Chondrocyte (in vitro differentiated cells): Measurements from ENCODE around the gene RNF43. TPM values are rescaled to one million over a fixed set of nuclear protein-coding genes. Genes with fewer than 3 reads are reported as not detected.
"Not testable (repeated sequence)": the region's sequence is repeated elsewhere in the genome, so short reads cannot be mapped to it uniquely, and the experiment has no call there.

Experiments
- DNase-seq: peaks from one replicate; pipeline ENCODE4 v3.0.0; 2021; ENCODE audit warnings: mixed read lengths, low spot score
- H3K27ac Mint-ChIP-seq: one replicate; pipeline ENCODE4 v1.8.0; 2021; ENCODE audit warnings: mild to moderate bottlenecking, moderate library complexity, mixed read lengths; ENCODE audit not compliant: unreplicated experiment
- H3K27me3 Mint-ChIP-seq: 2 replicates; pipeline ENCODE4 v1.8.0; 2021; ENCODE audit warnings: low read depth, mixed read lengths
- H3K36me3 Mint-ChIP-seq: 2 replicates; pipeline ENCODE4 v1.8.0; 2021; ENCODE audit warnings: low read depth, mixed read lengths
- H3K4me1 Mint-ChIP-seq: 2 replicates; pipeline ENCODE4 v1.8.0; 2021; ENCODE audit warnings: low read depth, mild to moderate bottlenecking, mixed read lengths
- H3K4me3 Mint-ChIP-seq: one replicate; pipeline ENCODE4 v1.8.0; 2021; ENCODE audit warnings: mild to moderate bottlenecking, moderate library complexity, mixed read lengths; ENCODE audit not compliant: unreplicated experiment
- H3K9me3 Mint-ChIP-seq: 2 replicates; pipeline ENCODE4 v1.8.0; 2021; ENCODE audit warnings: low read depth, mixed read lengths
- total RNA-seq: library from RNA; stranded (reverse); gene quantifications from 3 replicates; pipeline ENCODE4 v1.2.1, GENCODE V29; 2021
- TF ChIP-seq, protein P1 (sequence below): fragments of 200-600 bp; sonication (generic); IDR thresholded peaks from 2 replicates; pipeline ENCODE4 v1.5.0; 2021; ENCODE audit warnings: antibody characterized with exemption, mild to moderate bottlenecking, moderate library complexity

The RNF43 gene
- total RNA-seq, 1 donor from 2014 or later = 0.10 TPM

- no peak overlapping the region for H3K4me3 Mint-ChIP-seq
- H3K36me3 Mint-ChIP-seq = no peaks in the 10 kb centered on the region
- peaks cover 12% of the 10 kb centered on the region for H3K4me1 Mint-ChIP-seq
- TF ChIP-seq, protein P1, sequence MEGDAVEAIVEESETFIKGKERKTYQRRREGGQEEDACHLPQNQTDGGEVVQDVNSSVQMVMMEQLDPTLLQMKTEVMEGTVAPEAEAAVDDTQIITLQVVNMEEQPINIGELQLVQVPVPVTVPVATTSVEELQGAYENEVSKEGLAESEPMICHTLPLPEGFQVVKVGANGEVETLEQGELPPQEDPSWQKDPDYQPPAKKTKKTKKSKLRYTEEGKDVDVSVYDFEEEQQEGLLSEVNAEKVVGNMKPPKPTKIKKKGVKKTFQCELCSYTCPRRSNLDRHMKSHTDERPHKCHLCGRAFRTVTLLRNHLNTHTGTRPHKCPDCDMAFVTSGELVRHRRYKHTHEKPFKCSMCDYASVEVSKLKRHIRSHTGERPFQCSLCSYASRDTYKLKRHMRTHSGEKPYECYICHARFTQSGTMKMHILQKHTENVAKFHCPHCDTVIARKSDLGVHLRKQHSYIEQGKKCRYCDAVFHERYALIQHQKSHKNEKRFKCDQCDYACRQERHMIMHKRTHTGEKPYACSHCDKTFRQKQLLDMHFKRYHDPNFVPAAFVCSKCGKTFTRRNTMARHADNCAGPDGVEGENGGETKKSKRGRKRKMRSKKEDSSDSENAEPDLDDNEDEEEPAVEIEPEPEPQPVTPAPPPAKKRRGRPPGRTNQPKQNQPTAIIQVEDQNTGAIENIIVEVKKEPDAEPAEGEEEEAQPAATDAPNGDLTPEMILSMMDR = no peak
- H3K27ac Mint-ChIP-seq = no peak overlapping the region
- peaks cover 15% of the 10 kb centered on the region for H3K27me3 Mint-ChIP-seq
- no peak for DNase-seq
- no peaks in the 10 kb centered on the region for H3K9me3 Mint-ChIP-seq
These were observed 16.5 kb downstream of the RNF43 start for GRCh38 chr17:58400826-58401225.

DNA sequence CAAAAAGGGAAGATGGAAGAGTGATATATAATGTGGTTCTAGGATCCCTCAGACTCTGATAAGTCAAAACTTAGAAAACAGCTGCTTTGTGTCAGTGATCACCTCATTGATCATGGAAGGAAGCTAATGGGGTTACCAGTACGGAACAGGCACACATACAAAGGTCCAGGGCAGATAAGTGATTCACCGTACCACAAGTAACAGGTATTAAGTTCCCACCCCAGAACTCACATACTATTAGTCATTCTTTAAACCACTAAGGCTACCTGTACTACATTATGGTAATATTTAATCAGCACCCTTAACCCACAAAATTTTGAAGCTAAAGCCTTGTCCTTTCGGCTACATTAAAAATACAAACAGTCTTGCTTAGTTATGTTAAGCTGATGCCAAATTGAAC is 17.4 kb downstream of the RNF43 start:
- DNase-seq = no peak
- Mint-ChIP-seq H3K9me3 (no peaks in the 10 kb centered on the region), H3K36me3 (no peaks in the 10 kb centered on the region), H3K27me3 (peaks cover 17% of the 10 kb centered on the region), H3K4me3 (no peak overlapping the region), H3K27ac (no peak overlapping the region), H3K4me1 (peaks cover 12% of the 10 kb centered on the region)
- TF ChIP-seq, protein P1 = no peak

DNA sequence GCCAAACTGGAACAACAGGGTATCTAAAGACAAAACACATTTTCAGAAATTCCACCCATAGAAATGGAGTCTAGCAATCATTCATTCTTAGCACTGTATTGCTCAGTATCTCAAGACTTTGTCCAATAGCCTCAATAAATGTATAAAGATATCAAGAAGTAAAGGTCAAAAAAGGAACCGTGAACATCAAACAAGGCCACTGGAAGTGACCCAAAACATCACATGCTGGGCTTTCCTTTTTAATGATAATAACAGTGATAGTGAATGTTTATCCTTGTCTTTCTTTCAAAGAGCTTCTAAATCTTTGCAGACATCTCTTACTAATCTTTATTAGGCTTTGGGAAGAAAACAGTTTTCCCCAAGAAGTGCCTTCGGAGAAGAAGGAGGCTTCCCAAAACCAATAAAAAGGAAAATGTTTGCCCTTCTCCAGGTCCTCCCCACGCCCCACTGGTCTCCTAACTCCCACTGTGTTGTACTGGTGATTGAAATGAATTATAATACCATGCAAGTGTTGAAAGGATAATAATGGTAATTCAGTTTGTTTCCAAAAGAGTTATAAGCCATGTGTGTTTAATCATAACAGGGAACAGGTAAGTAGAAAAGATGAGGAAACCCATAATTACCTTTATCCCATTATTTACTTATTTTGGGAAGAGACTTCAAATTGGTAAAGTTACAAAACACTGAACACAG is 18.6 kb downstream of the RNF43 start:
- TF ChIP-seq, protein P1 = no peak
- Mint-ChIP-seq H3K4me3 (no peak overlapping the region), H3K4me1 (peaks cover 12% of the 10 kb centered on the region), H3K36me3 (no peaks in the 10 kb centered on the region), H3K27ac (no peak overlapping the region), H3K27me3 (peaks cover 24% of the 10 kb centered on the region), H3K9me3 (no peaks in the 10 kb centered on the region)
- no peak for DNase-seq

GRCh38 chr17:58397421-58397820 is 19.9 kb downstream of the RNF43 start:
- not testable (repeated sequence) for H3K36me3 Mint-ChIP-seq, DNase-seq, H3K27ac Mint-ChIP-seq, H3K4me1 Mint-ChIP-seq, H3K4me3 Mint-ChIP-seq, H3K9me3 Mint-ChIP-seq
- H3K27me3 Mint-ChIP-seq = peaks cover 24% of the 10 kb centered on the region

DNA sequence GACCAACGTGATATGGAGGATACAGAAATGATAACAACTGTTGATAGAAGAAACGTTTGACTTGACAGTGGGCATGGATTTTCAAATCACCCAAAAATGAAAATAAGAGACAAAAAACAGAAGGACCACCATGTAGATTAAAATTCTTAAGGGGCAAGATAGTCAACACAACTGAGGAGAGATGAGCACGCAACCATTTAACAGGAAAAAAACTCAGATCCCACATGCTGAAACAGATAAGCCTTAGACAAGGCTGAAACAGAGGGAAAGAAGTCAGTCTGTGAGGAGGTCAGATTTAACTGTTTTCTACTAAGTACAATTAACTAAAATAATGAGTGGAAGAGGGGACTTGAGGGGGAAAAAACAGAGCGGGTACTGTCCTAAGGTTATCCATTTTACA is 21.2 kb downstream of the RNF43 start:
- no peak overlapping the region for H3K4me3 Mint-ChIP-seq
- no peak overlapping the region for H3K27ac Mint-ChIP-seq
- H3K36me3 Mint-ChIP-seq = no peaks in the 10 kb centered on the region
- TF ChIP-seq, protein P1 = no peak
- peaks cover 31% of the 10 kb centered on the region for H3K27me3 Mint-ChIP-seq
- H3K9me3 Mint-ChIP-seq = no peaks in the 10 kb centered on the region
- H3K4me1 Mint-ChIP-seq = no peaks in the 10 kb centered on the region
- DNase-seq = no peak
